ENCODE data around the gene TOP3A. TPM values are rescaled to one million over a fixed set of nuclear protein-coding genes. Genes with fewer than 3 reads are reported as not detected.

The TOP3A gene
- total RNA-seq, 1 experiment from 2014 or later: 56.1 TPM

DNA sequence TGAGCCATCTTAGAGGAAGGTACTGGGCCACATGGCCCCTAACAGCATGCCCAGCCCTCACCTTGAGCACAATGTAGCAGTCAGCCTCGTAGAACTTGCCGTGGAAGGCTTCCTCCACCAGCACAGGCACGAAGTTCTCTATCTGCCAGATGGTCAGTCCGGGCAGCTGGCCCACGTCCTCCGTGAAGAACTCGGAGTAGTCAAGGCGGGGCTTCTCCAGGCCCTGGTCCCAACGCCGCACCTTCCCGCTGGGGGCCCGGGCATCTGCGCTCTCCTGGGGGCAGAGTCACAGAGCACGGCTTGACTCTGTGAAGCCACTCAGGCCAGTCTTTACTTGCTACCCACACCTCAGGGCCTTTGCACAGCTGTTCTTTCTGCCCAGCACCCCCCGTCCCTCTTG lies 63.6 kb downstream of the TOP3A start:
- Mint-ChIP-seq H3K27ac (no peak overlapping the region), H3K27me3 (ENCODE audit: low read depth) (no peaks in the 10 kb centered on the region), H3K36me3 (peaks cover 61% of the 10 kb centered on the region), H3K4me3 (no peak overlapping the region), H3K9me3 (no peaks in the 10 kb centered on the region), H3K4me1 (peaks cover 17% of the 10 kb centered on the region)
- DNase-seq (ENCODE audit: low spot score): no peak
- no peak for ATAC-seq
- CTCF ChIA-PET: interaction anchor here (0.9 kb wide), 1 partner anchor 70 kb away, joined by 3 read pairs; no protein-coding TSS in a partner anchor
- POLR2A ChIA-PET: no interaction called here
- TF ChIP-seq CREM (CRISPR knock-in tag; IDR thresholded peaks at IDR 0.05): no peak
- TF ChIP-seq, protein P1, sequence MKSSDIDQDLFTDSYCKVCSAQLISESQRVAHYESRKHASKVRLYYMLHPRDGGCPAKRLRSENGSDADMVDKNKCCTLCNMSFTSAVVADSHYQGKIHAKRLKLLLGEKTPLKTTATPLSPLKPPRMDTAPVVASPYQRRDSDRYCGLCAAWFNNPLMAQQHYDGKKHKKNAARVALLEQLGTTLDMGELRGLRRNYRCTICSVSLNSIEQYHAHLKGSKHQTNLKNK (CRISPR knock-in tag; IDR thresholded peaks at IDR 0.05): no peak
- TF ChIP-seq SOX15 (CRISPR knock-in tag; IDR thresholded peaks at IDR 0.05): no peak
- TF ChIP-seq, protein P2, sequence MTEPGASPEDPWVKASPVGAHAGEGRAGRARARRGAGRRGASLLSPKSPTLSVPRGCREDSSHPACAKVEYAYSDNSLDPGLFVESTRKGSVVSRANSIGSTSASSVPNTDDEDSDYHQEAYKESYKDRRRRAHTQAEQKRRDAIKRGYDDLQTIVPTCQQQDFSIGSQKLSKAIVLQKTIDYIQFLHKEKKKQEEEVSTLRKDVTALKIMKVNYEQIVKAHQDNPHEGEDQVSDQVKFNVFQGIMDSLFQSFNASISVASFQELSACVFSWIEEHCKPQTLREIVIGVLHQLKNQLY (CRISPR knock-in tag; IDR thresholded peaks at IDR 0.05): no peak
- TF ChIP-seq, protein P3, sequence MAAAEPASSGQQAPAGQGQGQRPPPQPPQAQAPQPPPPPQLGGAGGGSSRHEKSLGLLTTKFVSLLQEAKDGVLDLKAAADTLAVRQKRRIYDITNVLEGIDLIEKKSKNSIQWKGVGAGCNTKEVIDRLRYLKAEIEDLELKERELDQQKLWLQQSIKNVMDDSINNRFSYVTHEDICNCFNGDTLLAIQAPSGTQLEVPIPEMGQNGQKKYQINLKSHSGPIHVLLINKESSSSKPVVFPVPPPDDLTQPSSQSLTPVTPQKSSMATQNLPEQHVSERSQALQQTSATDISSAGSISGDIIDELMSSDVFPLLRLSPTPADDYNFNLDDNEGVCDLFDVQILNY (CRISPR knock-in tag; IDR thresholded peaks at IDR 0.05): no peak
- TF ChIP-seq ZNF423 (CRISPR knock-in tag; IDR thresholded peaks at IDR 0.05): no peak
- no peak for TF ChIP-seq TP53 (CRISPR knock-in tag; IDR thresholded peaks at IDR 0.05)
- TF ChIP-seq EMX1 (CRISPR knock-in tag; IDR thresholded peaks at IDR 0.05): no peak
- TF ChIP-seq, protein P4, sequence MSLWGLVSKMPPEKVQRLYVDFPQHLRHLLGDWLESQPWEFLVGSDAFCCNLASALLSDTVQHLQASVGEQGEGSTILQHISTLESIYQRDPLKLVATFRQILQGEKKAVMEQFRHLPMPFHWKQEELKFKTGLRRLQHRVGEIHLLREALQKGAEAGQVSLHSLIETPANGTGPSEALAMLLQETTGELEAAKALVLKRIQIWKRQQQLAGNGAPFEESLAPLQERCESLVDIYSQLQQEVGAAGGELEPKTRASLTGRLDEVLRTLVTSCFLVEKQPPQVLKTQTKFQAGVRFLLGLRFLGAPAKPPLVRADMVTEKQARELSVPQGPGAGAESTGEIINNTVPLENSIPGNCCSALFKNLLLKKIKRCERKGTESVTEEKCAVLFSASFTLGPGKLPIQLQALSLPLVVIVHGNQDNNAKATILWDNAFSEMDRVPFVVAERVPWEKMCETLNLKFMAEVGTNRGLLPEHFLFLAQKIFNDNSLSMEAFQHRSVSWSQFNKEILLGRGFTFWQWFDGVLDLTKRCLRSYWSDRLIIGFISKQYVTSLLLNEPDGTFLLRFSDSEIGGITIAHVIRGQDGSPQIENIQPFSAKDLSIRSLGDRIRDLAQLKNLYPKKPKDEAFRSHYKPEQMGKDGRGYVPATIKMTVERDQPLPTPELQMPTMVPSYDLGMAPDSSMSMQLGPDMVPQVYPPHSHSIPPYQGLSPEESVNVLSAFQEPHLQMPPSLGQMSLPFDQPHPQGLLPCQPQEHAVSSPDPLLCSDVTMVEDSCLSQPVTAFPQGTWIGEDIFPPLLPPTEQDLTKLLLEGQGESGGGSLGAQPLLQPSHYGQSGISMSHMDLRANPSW (CRISPR knock-in tag; conservative IDR thresholded peaks at IDR 0.05; ENCODE audit: low read depth): no peak
- TF ChIP-seq FOXP1 (CRISPR knock-in tag; IDR thresholded peaks at IDR 0.05; ENCODE audit: borderline replicate concordance): no peak
- TF ChIP-seq, protein P5, sequence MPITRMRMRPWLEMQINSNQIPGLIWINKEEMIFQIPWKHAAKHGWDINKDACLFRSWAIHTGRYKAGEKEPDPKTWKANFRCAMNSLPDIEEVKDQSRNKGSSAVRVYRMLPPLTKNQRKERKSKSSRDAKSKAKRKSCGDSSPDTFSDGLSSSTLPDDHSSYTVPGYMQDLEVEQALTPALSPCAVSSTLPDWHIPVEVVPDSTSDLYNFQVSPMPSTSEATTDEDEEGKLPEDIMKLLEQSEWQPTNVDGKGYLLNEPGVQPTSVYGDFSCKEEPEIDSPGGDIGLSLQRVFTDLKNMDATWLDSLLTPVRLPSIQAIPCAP (CRISPR knock-in tag; IDR thresholded peaks at IDR 0.05): no peak
- TF ChIP-seq ZNF416 (CRISPR knock-in tag; IDR thresholded peaks at IDR 0.05): no peak
- TF ChIP-seq SMAD4 (CRISPR knock-in tag; IDR thresholded peaks at IDR 0.05): no peak
- TF ChIP-seq, protein P6, sequence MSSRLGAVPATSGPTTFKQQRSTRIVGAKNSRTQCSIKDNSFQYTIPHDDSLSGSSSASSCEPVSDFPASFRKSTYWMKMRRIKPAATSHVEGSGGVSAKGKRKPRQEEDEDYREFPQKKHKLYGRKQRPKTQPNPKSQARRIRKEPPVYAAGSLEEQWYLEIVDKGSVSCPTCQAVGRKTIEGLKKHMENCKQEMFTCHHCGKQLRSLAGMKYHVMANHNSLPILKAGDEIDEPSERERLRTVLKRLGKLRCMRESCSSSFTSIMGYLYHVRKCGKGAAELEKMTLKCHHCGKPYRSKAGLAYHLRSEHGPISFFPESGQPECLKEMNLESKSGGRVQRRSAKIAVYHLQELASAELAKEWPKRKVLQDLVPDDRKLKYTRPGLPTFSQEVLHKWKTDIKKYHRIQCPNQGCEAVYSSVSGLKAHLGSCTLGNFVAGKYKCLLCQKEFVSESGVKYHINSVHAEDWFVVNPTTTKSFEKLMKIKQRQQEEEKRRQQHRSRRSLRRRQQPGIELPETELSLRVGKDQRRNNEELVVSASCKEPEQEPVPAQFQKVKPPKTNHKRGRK (CRISPR knock-in tag; IDR thresholded peaks at IDR 0.05; ENCODE audit: borderline replicate concordance): no peak
- TF ChIP-seq KAT7 (CRISPR knock-in tag; IDR thresholded peaks at IDR 0.05; ENCODE audit: borderline replicate concordance): no peak
- no peak for TF ChIP-seq MYBL2 (CRISPR knock-in tag; IDR thresholded peaks at IDR 0.05)

DNA sequence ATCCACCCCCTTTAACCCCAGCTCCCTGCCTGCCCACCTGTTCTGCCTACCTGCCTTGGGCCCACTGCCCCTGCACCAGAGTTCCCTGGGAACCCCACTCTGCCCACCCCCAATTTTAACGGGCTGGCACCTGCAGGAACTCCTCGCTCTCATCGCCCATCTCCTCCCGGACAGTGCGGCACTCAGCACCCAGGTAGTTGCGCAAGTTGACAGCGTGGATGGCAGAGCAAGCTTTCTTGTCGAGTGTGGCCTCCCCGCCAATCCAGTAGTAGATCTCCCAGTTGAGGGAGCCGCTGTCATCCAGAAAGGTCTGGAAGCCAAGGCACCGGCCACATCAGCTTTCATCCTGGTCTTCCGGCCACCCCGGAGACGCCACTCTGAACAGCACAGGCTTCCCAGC lies 64.1 kb downstream of the TOP3A start:
- ChIA-PET POLR2A (no interaction called here), CTCF (interaction anchor here (0.6 to 0.9 kb wide), 2 partner anchors 33 to 70 kb away, joined by 3 read pairs; no protein-coding TSS in a partner anchor)
- no peak for ATAC-seq
- no peaks in the 10 kb centered on the region for H3K9me3 Mint-ChIP-seq
- H3K27ac Mint-ChIP-seq: 0 out of 2 replicates have a peak overlapping the region, but pooled peaks have one; percentile 44
- no peak for DNase-seq (ENCODE audit: low spot score)
- peaks cover 57% of the 10 kb centered on the region for H3K36me3 Mint-ChIP-seq
- no peak overlapping the region for H3K4me3 Mint-ChIP-seq
- TF ChIP-seq, protein P7, sequence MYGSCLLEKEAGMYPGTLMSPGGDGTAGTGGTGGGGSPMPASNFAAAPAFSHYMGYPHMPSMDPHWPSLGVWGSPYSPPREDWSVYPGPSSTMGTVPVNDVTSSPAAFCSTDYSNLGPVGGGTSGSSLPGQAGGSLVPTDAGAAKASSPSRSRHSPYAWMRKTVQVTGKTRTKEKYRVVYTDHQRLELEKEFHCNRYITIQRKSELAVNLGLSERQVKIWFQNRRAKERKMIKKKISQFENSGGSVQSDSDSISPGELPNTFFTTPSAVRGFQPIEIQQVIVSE (CRISPR knock-in tag; IDR thresholded peaks at IDR 0.05; ENCODE audit: borderline replicate concordance): no peak
- TF ChIP-seq JUN (CRISPR knock-in tag; IDR thresholded peaks at IDR 0.05) (no peak), NFE2L1 (CRISPR knock-in tag; IDR thresholded peaks at IDR 0.05) (no peak)
- no peaks in the 10 kb centered on the region for H3K27me3 Mint-ChIP-seq (ENCODE audit: low read depth)
- H3K4me1 Mint-ChIP-seq: peaks cover 21% of the 10 kb centered on the region

Measured in WTC11 (cell line).